ENCODE data around the gene DCDC1. TPM values are rescaled to one million over a fixed set of nuclear protein-coding genes. Genes with fewer than 3 reads are reported as not detected.
"Not testable (repeated sequence)": the region's sequence is repeated elsewhere in the genome, so short reads cannot be mapped to it uniquely, and the experiment has no call there.

DCDC1 gene
- total RNA-seq, 1 experiment from 2014 or later: 2.2 TPM

- no peaks in the 10 kb centered on the region for H3K79me2 ChIP-seq (ENCODE audit: low read depth)
- no peaks in the 10 kb centered on the region for H3K9me3 ChIP-seq (ENCODE audit: insufficient read depth, low read depth)
- H3F3A ChIP-seq (ENCODE audit: insufficient read depth, low read depth): no peaks in the 10 kb centered on the region
- no peaks in the 10 kb centered on the region for H3K4me1 ChIP-seq (replicated peaks; ENCODE audit: insufficient read depth)
- POLR2A ChIA-PET (ENCODE audit: unreplicated experiment): no interaction called here
- no peaks in the 10 kb centered on the region for H3K36me3 ChIP-seq (ENCODE audit: low read depth)
- BruUV-seq (replicated peaks): no TSS peak
- H3K9me2 ChIP-seq (ENCODE audit: insufficient read depth): 0 out of 2 replicates have a peak, but pooled peaks cover 1% of the 10 kb centered on the region
- H3K4me3 ChIP-seq: no peak overlapping the region
- H3K27ac ChIP-seq: no peak overlapping the region
- no peak overlapping the region for H3K4me2 ChIP-seq
- CTCF ChIA-PET: no interaction called here
- DNase-seq: no peak
- no peak overlapping the region for H2AFZ ChIP-seq
- H3K27me3 ChIP-seq (ENCODE audit: insufficient read depth, low read depth): no peaks in the 10 kb centered on the region
- intact Hi-C loops (cut with micrococcal nuclease; ENCODE audit: unreplicated experiment): no loop called here
- TF ChIP-seq CTCF (conservative IDR thresholded peaks at IDR 0.05) (no peak), EZH2 (IDR thresholded peaks at IDR 0.05; ENCODE audit: low read depth) (no peak)
- H4K20me1 ChIP-seq (ENCODE audit: insufficient read depth): no peaks in the 10 kb centered on the region
Observed at GRCh38 chr11:31301549-31302510, 67.7 kb downstream of the DCDC1 start.

GRCh38 chr11:31295308-31295707 lies 74.2 kb downstream of the DCDC1 start:
- no peak overlapping the region for H3K4me3 ChIP-seq
- H3K9me3 ChIP-seq (ENCODE audit: insufficient read depth, low read depth): no peaks in the 10 kb centered on the region
- no peaks in the 10 kb centered on the region for H3F3A ChIP-seq (ENCODE audit: insufficient read depth, low read depth)
- intact Hi-C loops (cut with micrococcal nuclease; ENCODE audit: unreplicated experiment): no loop called here
- no peaks in the 10 kb centered on the region for H4K20me1 ChIP-seq (ENCODE audit: insufficient read depth)
- H3K36me3 ChIP-seq (ENCODE audit: low read depth): no peaks in the 10 kb centered on the region
- H3K27me3 ChIP-seq (ENCODE audit: insufficient read depth, low read depth): no peaks in the 10 kb centered on the region
- BruUV-seq (replicated peaks): no TSS peak
- ChIA-PET POLR2A (ENCODE audit: unreplicated experiment) (no interaction called here), CTCF (no interaction called here)
- no peak overlapping the region for H2AFZ ChIP-seq
- H3K4me2 ChIP-seq: no peak overlapping the region
- no peak for DNase-seq
- no peaks in the 10 kb centered on the region for H3K9me2 ChIP-seq (ENCODE audit: insufficient read depth)
- no peaks in the 10 kb centered on the region for H3K79me2 ChIP-seq (ENCODE audit: low read depth)
- no peak overlapping the region for H3K27ac ChIP-seq
- H3K4me1 ChIP-seq (replicated peaks; ENCODE audit: insufficient read depth): no peaks in the 10 kb centered on the region
- no peak for TF ChIP-seq CTCF (conservative IDR thresholded peaks at IDR 0.05)
- no peak for TF ChIP-seq EZH2 (IDR thresholded peaks at IDR 0.05; ENCODE audit: low read depth)

- CTCF ChIA-PET; H3K27me3 ChIP-seq (ENCODE audit: insufficient read depth, low read depth); POLR2A ChIA-PET (ENCODE audit: unreplicated experiment); H3K36me3 ChIP-seq (ENCODE audit: low read depth); H3K4me1 ChIP-seq (replicated peaks; ENCODE audit: insufficient read depth); DNase-seq; intact Hi-C loops (cut with micrococcal nuclease; ENCODE audit: unreplicated experiment); H3K4me2 ChIP-seq; H3F3A ChIP-seq (ENCODE audit: insufficient read depth, low read depth); H4K20me1 ChIP-seq (ENCODE audit: insufficient read depth); H3K27ac ChIP-seq; H3K79me2 ChIP-seq (ENCODE audit: low read depth); H2AFZ ChIP-seq; H3K4me3 ChIP-seq; H3K9me3 ChIP-seq (ENCODE audit: insufficient read depth, low read depth); BruUV-seq (replicated peaks); H3K9me2 ChIP-seq (ENCODE audit: insufficient read depth): not testable (repeated sequence)
Observed at GRCh38 chr11:31273527-31273926, 96.0 kb downstream of the DCDC1 start.
